ENCODE results near the gene HNRNPF.
"Not testable (repeated sequence)": the region's sequence is repeated elsewhere in the genome, so short reads cannot be mapped to it uniquely, and the experiment has no call there.

The HNRNPF gene

DNA sequence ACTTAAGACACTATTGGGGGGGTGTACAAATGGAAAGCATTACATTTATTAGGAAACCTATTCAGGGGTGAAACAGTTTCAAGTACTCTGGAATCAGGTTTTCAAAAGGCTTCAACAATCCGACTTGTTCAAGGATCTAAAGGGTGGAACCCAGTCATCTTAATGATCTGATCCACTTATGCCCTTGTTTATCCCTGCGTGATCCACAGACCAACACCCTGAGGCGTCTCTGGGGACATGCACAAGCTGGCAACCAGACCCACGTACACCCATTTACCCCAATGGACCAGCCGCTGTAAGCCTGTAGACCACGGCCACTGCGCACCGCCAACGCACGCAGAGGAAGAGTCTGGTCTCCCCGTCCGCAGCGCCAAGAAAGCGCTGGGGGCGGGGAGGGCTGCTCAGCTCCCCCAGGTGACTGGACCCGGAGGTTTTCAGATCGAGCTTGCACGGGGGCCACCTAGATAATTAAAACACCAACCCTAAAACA, 13.4 kb downstream of the HNRNPF start:
- DNase-seq = no peak

DNA sequence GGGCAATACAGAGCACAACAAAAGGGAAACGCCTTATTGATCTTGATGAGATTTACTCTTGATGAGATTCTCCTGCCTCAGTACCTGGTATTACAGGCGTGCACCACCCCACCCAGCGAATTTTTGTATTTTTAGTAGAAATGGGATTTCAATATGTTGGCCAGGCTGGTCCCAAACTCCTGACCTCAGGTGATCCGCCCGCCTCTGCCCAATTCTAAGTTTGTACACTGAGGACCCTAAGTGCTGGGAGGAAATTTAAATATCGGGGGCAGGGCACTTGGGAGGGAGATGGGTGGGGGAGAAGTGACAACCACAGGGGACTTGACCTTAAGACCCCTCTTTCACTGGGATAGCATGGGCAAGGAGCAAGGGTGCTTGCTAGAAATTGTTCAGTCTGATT, 14.1 kb downstream of the HNRNPF start:
- no peak for DNase-seq

DNA sequence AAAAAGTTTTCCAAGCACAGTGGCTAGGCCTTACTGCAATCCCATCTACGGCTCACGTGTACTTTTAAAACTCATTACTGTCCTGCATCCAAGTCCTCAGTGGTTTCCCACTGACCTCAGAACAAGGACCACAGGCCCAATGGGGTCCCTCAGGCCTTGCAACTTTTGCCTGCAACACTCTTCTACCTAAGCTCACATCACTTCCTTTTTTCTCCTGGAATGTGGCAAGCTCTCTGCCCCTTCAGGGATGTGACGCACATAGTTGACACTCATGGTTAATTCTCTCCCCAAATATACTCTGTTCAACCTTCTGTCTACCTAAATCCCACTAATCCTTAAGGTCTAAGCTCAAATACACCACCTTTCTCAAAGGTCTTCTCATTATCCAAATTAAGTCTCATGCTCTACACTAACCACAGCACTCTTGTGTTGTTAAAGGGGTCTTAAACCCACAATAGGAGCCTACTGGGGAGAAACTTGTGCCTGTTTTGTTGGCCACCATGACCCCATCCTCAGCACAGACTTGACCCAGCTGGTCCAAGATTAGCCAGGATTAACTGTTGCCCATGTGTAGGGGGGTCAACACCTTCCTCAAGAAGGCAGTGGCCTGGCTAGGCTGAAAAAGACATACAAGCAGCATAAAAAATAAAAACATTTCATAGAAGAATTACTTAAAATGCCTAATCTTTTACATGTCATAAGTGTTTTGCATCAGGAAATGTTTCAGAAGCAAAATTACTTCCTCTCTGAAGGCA, 15.2 kb downstream of the HNRNPF start:
- DNase-seq = peak; percentile 50

DNA sequence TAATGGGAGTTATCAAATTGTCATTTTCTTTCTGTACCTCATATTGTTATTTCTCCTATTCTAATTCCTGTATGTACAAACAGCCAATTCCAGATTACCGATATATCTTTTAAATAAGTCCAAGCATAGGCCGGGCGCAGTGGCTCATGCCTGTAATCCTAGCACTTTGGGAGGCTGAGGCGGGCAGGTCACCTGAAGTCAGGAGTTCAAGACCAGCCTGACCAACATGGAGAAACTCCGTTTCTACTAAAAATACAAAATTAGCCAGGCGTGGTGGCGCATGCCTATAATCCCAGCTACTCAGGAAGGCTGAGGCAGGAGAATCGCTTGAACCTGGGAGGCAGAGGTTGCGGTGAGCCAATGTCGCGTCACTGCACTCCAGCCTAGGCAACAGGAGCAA, 15.8 kb downstream of the HNRNPF start:
- not testable (repeated sequence) for DNase-seq

DNA sequence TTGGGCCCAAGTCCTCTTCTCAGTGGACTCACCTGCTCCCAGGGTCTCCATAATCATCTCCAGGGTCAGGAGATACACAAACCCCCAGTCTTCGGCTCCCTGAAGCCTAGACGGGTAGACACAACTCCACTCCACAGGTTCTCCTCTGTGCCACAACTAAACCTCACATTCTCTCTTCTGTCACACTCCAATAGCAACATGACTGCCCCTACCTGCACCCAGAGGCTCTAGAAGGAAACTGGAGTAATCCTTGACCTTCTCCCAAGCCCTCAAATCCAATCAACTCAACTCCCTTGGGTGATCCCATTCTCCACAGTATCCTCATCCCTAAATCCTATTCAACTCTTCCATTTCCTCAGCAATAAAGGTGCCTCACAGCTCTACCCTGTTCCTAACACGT, 16.2 kb downstream of the HNRNPF start:
- DNase-seq = no peak

DNA sequence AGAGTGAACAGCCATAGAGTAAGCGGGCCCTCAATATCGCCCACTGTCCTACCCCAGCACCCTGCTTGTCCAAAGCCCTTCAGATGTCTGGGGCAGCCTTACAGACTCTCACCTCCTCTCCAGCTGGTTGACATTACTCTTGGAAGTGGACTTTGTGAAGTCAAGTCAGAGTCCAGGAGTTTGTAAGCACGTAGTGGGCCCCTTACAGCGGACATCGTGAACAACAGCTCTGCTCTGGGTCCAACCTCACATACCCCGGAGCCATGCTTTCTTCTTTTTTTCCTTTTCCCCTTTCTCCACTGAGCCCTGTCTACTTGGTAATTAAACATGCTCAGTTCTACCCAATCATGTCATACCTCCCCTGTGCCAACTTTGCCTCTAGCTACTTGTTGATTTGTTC, 17.5 kb downstream of the HNRNPF start:
- no peak for DNase-seq

DNA sequence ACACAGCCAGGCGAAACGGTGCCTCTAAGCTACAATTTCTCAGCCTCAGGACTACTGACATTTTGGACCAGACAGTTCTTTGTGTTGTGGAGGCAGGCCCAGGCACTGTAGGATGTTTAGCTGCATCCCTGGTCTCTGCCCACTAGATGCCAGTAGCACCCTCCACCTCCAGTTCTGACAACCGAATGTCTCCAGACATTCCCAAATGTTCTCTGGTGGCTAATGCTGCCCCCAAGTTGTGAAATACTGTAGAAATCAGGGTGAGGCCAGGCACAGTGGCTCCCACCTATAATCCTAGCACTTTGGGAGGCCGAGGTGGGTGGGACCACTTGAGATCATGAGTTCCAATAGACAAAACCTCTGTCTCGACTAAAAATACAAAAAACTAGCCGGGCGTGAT, 18.2 kb downstream of the HNRNPF start:
- peak; percentile 33 for DNase-seq

DNA sequence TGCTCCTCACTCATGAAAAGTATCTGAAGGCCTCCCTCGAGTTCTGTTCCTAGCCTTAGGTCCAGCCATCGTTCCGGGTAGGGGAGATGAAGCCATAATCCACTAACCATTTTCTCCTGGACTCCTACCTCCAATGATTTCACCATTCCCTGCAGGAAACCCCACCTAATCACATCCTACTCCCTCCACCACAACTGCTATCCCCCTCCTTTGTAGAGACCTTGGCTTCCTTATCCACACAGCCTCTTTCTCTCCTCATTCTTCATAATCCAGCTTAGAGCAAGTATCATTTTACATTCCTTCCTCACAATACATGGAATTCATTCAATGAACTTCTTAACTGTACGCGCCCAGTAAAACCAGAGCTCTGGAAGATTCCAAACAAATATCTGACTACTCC, 18.7 kb downstream of the HNRNPF start:
- DNase-seq = no peak

DNA sequence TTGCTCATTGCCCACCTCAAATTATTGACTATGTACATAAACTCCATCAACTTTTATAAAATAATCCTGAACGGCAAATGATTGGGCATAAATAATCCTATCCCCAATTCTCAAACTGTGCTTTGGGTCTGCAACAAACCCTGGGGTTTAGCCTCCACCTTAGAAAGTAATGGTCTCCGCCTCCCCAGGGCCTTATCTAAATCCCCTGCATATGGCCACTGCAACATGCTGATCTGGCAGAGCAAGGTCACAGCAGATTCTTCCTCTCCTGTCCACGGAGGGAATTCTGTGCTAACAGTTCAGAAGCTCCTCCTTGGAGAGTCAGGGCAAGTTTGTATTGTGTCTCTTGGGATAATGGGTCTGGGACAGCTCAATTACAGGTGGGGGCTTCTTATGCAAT, 19.1 kb downstream of the HNRNPF start:
- DNase-seq = no peak

DNA sequence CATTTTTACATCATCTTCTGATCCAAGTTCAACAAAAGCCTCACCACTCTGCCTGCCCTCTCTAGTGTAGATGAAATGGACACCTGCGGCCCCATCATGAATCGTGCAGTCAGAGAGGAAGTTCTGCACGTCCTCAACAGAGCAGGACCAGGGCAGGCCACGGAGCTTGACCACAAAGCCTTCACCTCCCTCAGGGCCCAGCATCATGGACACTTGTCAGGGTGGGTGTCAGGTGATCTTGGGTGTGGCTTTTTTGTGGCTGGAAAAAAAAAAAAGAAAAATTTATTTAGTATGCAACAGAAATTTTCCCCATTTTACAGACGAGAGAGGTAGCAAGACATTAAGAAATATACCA, 21.3 kb downstream of the HNRNPF start:
- DNase-seq = no peak

DNA sequence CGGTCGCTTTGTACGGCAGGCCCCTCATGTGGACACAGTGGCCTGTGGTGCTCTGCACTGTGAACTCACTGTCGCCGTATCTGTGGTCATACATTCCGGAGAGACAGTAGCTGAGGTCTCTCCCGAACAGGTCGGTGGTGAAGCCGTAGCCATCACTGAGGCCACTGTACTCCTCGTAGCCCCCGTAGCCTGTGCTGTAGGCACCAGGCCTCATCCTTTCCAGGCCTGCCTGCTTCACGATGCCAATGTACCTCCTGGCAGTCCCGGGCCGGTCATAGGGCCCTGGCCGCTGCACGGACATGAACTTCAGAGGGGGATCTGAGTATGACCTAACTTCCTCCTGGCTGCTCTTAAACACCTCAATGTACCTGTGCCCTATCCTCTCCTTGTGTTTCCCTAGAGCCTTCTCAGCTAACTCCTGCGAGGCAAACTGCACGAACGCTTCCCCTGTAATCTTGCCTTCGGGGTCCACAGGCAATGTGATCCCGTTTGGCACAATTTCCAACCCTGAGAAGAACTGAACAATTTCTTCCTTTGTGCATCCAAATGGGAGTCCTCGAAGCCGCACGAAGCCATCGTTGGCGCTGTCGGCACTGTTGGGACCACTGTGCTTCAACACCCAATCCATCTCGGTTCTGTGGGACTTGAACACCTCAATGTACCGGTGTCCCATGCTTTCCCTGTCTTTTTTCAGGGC, 21.9 kb downstream of the HNRNPF start:
- no peak for DNase-seq

DNA sequence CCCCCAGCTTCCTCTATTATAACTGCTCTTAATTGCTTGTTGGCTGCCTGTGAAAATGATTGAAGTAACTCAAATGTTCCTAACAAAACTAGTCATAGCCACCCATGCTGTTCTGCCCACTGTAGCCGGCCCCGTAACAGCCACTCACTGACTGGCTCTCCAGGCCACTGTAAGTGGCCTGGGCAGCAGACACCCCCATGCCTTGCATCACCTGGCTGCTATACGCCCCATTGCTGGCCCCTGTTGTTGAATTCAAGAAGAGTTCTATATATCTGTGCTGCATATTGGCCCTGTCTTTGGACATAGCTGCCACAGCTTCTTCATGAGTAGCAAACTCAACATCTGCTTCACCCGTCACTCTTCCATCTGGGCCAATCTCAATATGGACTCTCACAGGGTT, 22.4 kb downstream of the HNRNPF start:
- no peak for DNase-seq

DNA sequence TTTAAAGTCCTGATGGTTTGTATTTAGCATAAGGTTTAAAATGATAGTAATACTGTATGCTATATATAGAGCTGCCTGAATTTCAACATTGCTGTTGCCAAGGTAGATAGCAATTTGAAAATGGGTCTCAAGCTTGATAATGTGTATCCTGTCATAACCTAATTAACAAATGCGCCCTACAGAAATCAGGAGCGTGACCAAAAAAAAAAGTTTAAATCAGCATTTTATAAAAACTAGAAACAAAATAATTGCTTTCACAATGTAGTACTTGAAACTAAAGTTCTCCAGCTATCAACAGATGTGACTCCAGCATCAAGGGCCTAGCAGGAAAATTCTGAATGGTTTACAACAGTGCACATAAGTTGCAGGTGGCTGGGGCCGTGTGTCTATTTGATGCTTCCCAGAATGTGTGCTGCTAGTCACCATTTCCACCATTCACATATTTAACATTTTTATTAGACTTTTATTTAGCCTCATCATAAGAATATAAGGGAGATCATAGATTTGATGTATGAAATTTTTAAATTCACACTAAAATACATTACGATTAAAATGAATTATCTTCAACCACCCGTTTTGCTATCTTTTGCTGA, 23.5 kb downstream of the HNRNPF start:
- DNase-seq = no peak

DNA sequence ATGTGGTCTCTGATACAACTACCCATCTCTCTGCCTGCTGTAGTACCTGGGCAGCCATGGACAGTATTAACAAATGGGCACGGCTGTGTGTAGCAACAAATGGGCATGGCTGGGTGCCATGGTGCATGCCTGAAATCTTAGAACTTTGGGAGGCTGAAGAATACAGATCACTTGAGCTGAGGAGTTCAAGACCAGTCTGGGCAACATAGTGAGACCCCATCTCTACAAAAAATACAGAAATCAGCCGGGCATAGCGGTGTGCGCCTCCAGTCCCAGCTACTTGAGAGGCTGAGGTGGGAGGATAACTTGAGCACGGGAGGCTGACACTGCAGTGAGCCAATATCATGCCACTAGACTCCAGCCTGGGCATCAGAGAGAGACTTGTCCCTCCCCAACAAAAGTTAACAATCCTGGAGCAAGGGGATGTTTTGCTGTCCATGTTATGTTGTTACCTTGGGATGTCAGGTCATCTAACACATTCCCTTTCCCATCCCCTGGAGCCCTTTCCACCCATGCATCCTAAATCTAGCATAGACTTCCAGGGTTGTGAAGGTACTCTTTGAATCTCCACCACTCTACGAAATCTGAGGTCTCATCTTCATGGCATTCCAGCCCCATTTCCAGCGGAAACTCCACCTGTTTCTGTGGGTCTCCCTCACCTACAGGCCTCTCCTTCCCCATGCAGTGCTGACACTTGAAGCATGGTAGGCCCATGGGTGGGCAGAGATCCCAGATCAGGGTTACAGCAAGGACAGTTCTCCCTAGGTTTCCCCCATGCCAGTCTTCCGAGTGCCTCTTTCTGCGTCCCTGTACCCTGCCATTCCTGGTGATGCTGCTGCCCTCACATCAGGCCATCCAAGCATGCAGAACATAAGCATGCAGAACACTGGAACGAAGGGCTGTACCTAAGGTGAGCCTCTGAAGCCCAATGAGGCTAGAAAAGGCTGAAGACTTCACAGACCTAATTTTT, 24.4 kb downstream of the HNRNPF start:
- no peak for DNase-seq

DNA sequence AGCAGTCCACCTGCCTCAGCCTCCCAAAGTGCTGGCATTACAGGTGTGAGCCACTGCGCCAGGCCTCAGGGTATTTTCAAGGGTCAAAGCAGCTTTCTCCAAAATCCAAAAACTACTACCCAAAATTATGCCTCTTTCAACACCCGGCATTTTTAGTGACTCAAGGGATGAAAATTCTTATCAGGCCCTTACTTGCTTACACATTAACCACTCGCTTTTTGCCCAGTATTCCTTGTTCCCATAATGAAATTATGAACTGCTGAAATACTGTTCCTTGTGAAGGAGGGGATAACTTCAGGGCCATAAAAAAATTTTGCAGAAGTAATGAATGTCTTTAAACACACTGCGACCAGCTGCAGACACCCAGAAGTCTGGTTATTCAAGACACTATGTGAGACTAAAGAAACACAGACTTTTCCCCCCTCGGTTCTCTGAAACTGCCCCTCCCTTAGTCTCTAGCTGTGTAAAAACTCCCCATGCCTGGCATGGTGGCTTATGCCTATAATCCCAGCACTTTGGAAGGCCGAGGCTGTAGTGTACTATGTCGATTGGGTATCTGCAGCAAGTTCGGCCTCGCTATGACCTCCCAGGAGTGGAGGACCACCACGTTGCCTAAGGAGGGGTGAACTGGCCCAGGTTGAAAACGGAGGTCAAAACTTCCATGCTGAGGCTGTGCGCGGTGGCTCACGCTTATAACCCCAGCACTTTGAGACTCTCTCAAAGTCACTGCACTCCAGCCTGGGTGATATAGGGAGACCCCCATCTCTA, 25.6 kb downstream of the HNRNPF start:
- DNase-seq = no peak

DNA sequence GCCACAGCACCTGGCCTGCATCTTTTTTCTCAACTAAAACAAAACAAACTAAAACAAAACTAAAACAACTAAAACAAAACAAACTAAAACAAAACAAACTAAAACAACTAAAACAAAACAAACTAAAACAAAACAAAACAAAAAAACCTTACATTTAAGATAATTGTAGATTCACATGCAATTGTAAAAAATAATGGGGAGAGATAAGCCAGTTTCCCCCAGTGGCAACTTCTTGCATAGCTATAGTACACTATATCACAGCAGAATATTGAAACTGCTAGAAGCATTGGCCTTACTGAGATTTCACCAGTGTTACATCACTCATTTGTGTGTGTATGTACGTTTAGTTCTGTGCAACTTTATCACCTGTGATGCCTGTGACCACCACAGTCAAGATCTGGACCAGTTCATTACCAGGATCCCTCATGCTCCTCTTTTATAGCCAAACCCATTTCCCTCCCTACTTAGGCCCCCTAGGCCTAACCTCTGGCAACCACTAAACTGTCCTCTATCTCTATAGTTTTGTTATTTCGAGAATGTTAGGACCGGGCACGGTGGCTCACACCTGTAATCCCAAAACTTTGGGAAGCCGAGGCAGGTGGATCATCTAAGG, 28.3 kb downstream of the HNRNPF start:
- DNase-seq = no peak

DNA sequence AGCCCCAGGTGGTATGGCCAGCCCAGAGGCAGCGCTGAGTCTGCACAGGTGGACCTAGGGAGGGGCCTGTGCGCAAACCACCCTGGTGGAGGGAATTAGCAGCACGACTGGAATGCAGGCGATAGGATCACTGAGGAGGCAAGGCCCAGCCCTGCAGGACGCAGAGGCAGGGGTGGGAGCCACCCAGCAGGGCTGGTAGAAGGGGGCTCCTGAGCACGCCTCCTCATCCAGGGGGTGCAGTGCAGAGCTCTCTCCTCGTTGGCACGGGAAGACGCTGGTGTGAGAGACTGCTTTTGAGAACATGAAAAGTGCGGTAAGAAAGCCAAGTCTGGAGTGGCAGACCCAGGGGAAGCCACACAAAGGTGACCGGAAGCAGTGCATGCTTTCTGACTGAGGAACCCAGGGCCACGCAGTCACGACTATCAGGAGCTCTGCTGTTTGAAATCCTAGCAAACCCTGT, 31.5 kb downstream of the HNRNPF start:
- DNase-seq = no peak

DNA sequence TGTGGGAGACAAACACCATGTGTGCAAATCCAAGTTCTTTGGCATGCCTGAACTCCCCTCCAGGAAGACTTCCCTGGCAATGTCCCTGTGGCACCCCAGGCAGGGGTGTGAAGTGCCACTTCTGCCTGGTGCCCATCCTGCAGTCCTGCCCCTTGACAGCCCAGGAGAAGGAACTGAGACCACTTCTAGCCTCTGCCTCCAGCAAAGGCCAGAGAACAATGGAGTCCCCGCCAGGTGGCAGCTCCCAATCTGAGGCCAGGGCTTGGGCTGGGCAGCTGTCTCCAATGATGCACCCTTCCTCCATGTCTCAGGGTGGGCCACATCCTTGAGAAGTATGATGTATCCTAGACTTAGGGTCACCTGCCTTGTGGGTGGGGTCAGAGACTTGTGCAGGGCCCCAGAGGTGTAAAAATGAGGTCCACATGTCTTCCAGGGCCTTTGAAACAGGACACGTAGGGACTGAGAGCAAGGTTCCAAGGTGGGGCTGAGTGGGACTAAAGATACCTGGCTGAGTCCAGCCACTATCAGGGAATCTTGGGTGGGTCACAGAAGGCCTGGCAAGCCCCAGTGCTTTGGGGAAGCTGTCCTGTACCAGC, 32.1 kb downstream of the HNRNPF start:
- no peak for DNase-seq

DNA sequence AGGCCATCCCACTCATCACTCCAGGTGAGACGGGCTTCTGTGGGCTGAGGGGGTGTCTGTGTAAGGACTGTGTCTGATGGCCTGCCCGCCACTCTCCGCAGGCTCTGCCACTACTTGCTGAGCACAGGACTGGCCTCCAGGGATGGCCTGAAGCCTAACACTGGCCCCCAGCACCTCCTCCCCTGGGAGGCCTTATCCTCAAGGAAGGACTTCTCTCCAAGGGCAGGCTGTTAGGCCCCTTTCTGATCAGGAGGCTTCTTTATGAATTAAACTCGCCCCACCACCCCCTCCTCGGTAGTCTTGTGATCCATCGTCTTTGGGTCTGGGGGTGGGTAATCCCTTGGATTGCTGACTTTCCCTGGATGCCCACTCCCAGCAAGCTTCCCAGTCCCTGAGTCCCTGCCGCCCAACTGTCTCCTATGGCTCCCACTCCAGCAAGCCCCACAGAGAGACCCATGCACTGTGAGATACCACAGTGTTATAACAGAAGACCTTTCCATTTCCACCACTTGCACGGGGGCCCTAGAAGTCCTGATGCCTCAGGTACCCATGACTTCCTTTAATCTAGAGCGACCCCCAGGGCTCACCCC, 32.8 kb downstream of the HNRNPF start:
- no peak for DNase-seq

DNA sequence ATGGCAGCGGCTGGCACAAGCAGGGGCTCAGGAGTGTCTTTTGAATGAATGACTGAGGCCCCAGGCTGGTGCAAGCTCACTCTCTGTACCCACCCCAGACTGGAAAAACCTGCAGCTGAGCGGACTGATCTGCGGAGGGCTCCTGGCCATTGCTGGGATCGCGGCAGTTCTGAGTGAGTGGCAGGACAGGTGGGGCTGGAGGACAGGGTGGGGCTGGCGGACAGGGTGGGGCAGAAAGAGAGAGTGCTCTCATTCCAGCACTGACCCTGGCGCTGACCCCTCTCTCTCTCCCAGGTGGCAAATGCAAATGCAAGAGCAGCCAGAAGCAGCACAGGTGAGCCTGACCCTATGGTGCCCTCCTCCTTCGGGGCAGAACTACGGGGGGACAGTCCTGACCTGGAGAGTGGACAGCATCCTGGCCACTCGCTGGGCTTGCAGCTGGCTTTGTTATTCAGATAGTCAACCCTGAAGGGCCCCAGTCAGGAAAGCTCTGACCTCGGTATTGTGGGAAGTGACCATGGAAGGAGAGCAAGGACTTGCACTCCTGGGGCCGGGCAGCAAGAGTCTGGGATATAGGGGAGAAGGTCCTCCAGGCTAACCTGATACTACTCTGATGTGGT, 33.5 kb downstream of the HNRNPF start:
- DNase-seq = no peak
